Stimulated activated CD4-positive, alpha-beta T cell treated with anti-CD3 and anti-CD28 coated beads, Interleukin-12 subunit alpha, Interleukin-12 subunit beta, amount 100 ng/mL, for 48 hours (primary cell): ENCODE data around the gene HRK.

Experiments
- DNase-seq, 3 donors: peaks; one replicate each; pipeline ENCODE4 v3.0.0-alpha.2; 2020; ENCODE audit warnings: low read depth in 2 of 3, low spot score in 1 of 3

Gene HRK

DNA sequence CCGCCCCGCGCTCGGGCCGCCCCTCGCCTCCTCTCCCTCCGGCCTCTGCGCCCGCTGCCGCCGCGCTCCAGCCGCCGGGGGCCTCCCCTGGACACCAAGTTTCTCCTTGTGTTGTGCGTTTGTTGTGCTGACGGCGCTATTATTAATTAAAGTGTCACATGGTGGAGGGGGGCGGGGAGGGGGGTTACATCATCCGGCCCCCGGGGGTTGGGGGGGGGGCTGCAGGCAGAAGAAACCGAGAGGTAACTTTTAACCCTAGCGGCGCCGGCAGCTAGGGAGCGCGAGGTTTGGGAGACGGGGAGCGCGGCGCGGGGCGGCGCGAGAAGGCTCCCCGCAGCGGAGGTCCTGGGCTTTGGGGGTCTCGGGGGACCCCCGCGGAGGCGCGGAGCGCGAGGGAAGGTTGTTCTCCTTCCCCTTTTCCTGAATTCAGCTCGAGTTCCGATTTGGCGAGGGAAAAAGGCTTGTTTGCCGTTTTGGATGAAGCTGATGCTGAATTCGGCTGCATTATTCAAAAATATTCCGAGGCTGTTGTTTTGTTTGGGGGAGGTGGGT lies at the start of gene HRK:
TSS of gene HRK (minus strand) at position 117 of the 552 bp plus-strand sequence. CDS start 134 bp downstream, outside the sequence.
- DNase-seq: no peak

DNA sequence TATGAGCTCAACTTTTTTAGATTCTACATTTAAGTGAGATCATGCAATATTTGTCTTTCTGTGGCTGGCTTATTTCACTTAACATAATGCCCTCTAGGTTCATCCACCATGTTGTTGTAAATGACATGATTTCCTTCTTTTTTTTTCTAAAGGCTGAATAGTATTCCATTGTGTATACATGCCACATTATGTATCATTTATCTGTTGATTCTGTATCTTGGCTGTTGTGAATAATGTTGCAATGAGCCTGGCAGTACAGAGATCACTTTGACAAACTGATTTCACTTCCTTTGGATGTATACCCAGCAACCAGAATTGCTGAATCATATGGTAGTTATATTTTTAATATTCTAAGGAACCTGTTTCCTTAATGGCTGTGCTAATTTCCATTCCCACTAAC lies 48.6 kb upstream of the HRK start:
- DNase-seq: no peak

DNA sequence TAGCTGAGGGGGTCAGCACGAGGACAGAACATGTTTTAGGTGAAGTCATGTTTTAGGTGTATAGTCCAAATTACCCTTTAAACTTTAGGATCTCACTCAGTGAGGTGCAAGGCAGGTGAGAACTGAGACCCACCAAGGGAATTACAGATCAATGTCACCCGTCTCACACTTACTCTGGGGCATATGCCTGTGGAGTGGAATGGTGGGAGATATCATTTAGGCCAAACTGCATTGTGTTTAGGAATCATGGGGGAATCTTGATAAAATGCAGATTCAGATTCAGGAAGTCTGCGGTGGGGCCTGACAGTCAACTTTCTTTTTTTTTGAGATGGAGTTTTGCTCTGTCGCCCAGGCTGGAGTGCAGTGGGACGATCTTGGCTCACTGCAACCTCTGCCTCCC lies 47.3 kb upstream of the HRK start:
- DNase-seq: no peak

DNA sequence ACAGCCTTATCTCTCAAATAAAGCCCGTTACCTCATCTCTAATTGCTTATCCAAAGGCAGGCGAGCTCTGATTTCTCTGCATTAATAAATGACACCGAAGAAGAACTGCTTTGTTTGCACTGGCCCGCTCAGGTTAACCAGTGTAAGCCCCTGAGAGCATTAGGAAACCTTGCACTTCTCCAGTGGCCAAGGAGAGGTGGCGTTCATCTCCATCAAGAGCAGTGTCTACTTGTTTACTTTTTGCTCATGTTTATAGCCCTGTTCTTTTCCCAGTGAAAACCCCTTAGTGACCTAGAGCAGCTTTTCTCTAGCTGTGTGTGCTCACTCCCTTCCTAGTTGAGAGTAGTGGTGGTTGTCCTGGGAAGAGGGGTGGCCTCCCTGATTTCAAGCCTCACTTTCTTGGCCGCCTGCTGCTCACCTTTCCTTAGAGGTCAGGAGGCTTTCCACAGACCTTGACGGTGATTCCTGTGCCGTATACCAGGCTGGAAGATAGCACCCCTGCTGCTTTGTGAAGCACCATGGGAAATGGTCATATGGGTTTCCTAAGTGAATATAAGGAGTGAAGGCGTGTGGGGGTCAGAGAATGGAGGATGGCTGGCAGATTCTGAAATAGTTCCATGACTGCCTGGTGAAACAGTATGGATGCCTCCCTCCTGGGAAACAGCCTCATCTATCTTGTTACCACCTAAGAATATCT lies 46.2 kb upstream of the HRK start:
- no peak for DNase-seq

DNA sequence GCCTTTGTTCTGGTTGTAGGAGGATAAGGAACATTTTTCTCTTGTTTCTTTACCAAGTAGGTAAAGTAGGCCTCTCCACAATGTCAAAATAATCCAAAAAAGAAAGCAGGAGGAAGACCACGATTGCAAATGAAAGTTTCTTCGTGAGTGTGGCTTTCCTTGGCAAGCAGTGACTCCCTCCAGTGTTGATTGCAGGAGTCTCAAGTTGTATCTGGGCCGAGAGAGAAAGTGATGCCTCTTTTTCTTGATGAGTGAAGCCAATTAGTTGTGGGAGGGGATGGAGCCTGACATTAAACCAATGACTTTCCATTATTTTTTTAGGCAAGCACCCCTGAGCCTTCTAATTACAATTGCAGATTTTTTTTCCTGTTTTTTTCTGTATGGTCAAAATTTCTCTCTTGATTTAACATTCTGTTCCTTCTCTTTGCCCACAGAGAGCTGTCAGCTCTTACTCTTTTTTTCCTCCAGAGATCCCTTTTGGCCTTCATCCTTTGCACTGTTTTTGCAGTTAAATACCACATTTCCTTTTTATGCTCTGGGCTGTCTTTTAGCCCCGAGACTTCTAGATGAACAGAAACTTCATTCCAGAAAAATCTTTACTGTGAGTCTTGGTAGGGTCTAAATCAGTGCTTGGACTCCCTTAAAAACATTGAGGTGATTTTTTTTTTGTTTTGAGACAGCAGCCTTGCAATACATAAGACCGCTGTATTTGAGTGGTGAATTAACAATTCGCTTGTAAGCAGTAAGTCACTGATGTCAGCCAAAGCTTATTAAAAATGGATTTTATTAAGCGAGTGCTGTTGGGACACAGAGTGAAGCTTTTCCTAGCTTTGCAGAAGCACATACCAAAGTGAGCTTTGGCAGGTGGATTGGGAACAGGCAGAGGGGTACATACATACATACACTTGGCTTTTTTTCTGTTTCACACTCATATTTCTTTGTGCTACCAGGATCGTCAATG lies 45.3 kb upstream of the HRK start:
- no peak for DNase-seq

DNA sequence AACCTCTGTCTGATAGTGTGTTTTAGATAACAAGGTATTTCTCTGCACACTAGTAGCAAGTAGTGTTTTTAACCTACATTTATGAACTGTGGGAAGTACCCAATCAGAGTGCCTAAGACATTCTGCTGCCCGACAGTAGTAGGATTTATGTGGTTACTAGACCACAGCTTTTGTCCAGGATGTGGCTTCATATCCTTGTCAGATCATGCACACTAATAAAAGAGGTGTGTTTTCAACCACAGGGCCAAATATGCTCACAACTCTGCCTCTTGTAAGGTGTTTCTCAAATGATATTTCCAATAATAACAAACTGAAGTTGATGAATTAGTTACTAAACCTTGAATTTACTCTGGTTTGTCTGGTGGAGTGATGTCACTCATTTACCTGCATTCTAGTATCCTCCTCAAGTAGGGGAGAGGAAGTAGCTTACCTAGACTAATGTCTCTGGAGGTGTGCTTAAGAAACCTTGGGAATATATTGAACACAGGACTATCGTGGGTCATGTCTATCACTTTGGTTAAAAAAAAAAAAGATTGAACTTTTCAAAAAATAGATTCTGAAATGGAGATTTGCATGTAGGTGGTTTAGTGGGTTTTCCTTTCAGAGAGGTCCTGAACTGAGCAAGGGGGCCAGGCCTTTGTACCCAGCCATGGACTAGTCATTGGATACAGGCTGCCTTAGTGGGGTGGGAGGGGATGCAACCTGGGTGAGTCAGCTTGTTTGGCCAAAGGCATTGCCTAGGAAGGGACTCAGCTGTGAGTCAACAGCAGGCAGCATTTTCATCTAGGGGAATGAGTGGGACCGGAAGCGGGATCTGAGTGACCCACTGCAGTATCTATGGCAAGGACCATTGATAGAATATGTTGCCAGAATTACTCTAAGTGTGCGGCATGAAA lies 43.6 kb upstream of the HRK start:
- DNase-seq: peak; percentile 23 to 56 (median 28)

DNA sequence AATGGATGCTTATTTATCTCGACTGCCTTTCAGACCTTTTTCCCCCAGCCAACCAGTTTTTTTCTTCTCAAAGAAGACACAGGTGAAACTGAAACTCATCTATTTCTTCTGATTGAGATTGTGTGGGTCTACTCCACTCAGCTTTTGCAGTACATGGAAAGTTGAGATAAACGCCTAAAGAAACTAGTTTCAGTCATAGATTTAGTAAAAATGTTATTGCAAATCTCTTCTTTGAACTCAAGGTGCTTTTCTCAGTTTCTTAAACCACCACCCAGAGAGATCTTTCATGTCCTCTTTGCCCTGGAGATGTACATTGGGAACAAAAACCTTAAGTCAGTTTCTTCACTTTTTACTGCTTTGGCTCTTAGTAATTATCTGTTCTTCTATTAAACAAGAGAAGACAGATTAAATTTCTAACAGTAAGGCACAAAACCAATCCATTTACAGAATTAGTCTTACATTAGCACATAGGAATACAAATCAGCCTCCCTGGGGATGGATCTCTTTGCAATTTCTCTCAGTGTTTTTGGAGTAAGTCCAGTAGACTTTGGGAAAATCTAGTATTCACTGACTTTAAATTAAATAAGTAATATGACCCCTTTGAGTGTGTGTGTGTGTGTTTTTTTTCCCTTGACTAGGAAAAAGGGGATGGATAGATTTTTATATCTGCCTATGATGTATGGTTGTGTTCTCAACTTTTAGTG lies 41.1 kb upstream of the HRK start:
- no peak for DNase-seq

DNA sequence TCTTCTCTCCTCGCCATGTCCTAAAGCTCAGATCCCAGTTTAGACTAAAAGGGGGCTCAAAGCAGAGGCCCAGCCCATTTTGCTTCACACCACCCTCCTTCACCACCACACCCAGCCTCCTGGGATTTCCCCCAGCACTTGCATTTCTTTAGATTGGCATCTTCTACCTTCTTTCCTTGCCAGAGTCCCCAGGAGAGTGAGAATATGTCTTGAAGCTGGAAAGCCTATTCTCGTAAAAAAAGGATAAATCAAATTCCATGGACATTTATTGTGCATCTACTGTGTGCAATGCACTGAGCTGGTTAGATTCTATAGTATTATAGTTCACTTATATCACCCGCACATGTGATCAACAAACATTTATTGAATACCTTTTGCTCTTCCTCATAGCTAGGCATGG lies 39.7 kb upstream of the HRK start:
- DNase-seq: no peak

DNA sequence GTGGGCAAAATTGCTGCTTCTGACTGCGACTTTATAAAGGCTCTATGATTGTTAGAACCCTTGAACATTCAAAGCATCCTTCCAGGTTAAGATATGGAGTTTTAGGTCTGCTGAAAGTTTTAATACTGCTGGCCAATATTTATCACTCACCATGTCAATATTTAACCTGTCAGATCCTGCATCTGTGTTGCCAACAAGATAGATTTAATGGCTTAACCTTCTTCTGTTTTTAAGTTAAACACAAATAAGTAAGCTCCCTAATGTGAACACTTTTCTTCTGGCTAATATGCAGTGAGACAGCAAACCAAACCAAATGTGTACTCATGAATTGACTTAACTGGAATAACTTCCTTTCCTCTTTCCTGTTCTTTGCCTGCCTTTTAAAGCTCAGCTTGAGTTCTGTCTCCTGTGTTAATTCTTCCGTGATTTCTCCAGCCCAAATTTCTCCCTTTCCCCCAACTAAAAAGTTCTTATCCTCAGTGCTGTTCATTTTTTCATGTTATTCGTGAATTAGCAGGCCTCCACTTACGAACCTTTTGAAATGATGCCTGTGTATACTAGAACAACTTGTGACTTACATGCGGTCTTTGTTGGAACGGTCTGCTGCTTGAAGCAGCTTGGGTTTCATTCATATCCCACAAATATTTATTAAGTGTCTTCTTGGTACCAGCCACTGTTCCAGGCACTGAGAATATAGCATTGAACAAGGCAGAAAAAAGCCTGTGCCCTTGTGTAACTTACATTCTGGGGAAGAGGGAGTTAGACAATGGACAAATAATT lies 38.7 kb upstream of the HRK start:
- DNase-seq: no peak

DNA sequence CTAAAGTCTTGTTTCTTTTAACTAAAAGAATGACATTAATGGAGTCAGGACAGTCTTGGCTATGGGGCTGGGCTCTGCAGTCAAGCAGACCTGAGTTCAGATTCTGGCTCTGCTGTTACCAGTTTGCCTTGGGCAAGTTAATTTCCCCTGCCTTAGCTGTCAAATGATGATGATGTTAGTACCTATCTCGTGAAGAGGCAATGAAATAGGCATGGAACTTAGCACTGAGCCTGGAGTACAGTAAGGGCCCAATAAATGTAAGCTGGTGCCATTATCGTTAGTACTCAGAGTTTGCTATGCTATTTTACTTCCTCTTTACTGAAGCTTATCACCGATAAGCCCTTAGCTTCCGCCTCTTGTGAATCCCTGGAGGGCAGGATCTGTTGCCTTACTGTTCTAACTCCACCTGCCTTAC lies 38.0 kb upstream of the HRK start:
- DNase-seq: no peak

DNA sequence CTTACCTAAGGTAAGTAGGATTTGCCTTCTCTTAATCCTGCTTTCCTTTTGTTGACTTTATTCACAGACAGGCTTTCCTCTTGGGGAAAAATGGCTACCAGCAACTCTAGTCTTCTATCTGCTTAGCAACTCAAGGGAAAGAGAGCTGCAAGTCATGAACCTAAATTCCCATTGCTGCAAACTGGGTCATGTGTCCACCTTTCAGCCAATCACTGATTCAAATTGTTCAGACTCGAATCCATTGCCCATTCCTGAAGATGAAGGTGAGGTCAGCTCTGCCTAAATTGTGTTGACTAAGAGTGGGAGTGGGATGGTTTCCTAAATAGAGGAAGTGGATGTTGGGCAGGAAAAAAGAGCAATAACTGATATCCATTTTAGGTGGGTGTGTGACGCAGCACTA lies 37.2 kb upstream of the HRK start:
- no peak for DNase-seq

DNA sequence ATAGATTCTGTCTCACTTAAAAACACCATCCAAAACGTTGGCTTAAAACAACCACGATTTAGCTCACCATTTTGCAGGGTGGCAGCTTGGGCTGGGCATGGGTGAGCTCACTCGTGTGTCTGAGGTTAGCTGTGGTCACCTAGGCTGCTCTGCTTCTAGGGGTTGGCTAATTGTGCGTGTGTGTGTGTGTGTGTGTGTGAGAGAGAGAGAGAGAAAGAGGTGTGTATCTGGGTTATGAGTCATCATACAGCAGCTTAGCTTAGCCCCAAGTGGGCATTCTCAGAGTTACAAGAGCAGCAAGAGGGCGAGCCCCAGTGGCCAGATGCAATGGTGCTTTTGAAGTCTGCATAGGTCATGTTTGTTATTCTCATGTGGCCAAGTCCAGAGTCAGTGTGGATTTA lies 35.5 kb upstream of the HRK start:
- DNase-seq: peak in 2 of 3 donors; percentile 21 to 38

DNA sequence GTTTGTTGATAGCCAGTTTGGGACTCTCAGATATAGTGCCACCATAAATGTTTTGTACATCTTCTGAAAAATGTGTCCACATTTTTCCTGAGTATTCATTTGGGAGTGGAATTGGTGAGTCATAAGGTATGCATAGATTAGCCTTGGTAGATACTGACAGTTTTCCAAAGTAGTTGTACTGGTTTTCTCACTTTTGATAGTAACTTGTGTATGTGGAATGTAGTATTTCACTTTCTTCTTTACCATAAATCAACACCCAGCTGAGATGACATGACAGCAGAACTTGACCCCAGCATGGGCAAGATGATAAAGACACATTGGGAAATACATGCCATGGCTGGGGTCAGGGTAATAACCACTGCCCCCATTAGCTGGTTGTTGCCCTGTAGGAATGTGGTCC lies 34.9 kb upstream of the HRK start:
- DNase-seq: no peak

DNA sequence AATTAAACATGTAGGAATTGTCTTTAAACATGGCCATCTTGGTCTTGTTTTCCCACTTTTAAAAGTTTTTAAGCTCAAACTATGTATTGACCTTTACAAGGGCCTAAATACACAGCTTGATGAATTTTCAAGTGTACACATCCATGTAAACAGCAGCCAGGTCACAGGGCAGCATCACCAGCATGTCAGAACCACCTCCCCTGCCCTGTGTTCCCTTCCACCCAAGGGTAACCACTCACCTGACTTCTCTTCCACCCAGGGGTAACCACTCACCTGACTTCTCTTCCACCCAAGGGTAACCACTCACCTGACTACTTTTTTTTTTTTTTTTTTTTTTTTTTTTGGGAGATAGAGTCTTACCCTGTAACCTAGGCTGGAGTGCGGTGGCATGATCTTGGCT lies 34.1 kb upstream of the HRK start:
- no peak for DNase-seq

DNA sequence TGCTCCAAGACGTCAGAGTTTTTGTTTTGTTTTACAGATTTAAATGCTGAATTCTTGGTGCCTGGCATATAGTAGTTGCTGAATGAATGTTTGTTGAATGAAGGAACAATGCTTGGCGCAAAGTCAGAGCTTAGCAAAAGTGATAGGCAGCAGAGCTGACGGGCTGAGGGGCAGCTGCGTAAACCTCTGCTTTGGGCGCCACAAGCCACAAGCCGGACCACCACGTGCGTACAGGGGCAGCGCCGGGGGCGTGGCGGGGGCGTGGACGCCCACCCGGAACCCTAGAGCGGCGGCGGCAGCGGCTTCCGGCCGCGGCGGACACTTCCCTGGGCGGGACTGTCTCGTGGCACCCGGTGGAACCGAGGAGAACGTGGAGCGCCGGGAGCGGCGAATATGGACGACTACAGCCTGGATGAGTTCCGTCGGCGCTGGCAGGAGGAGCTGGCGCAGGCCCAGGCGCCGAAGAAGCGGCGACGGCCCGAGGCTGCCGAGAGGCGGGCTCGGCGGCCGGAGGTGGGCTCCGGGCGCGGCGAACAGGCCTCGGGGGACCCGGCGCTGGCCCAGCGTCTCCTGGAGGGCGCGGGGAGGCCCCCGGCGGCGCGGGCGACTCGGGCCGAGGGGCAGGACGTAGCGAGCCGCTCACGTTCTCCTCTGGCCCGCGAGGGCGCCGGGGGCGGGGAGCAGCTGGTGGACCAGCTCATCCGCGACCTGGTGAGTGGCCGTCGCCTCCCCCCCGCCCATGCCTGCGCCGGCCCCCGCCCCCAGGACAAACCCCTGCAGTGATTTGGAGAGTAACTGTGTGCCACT lies 29.6 kb upstream of the HRK start, which contains the start of gene FBXW8:
TSS of gene FBXW8 (plus strand) at position 306 of the 807 bp plus-strand sequence. CDS start at position 394, 88 bp downstream.
- peak in 2 of 3 donors; percentile 37 to 55 for DNase-seq

DNA sequence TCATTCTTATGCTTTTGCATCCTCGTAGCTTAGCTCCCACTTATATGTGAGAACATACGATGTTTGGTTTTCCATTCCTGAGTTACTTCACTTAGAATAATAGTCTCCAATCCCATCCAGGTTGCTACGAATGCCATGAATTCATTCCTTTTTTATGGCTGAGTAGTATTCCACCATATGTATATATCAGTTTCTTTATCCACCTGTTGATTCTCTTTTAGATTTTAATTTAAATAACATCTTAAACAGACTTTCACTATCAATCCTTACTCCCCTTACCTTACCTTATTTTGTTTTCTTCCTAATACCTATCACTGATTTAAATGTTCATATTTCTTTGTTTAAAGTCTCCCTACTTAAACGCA lies 29.0 kb upstream of the HRK start:
- no peak for DNase-seq

DNA sequence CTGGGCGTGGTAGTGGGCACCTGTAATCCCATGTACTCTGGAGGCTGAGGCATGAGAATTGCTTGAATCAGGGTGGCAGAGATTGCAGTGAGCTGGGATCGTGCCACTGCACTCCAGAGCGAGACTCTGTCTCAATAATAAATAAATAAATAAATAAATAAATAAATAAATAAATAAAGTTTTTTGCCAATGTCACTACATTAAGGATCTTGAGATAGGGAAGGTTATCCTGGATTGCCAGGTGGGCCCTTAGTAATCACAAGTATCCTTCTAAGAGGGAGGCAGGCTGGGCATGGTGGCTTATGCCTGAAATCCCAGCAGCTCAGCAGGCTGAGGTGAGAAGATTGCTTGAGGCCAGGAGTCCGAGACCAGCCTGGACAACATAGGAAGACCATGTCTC lies 25.0 kb upstream of the HRK start:
- DNase-seq: no peak

DNA sequence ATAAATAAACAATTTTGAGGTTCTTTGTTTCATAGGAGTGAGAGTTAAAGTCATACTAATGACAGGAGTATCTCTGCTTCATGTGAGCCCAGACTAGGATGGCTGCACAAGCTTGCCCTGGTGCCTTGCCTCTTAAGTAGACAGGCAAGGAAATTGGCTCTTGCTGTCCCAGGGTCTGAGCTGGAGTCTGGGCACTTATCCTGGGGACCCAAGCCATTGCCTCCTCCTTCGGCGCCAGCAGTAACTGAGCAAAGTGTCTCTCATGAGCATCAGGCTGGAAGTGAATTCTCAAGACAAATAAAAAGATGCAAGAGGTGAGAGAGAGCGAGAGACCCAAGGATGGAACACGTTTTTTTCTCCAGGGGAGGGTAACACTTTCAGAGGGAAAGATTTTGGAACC lies 22.6 kb upstream of the HRK start:
- no peak for DNase-seq

DNA sequence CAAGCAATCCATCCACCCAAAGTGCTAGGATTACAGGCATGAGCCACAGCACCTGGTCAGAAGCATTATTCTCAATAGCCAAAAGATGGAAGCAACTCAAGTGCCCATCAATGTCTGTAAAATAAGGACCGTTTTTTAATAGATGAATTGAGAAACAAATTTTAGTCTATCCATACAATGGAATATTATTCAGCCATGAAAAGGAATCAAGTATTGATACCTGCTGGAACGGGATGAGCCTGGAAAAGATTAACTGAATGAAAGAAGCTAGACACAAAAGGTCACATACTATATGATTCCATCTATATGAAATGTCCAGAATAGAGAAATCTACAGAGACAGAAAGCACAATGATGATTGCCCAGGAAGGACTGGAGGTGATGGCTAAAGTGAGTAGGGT lies 20.4 kb upstream of the HRK start:
- no peak for DNase-seq
